ENCODE measurements around the gene CRAT. TPM values are rescaled to one million over a fixed set of nuclear protein-coding genes. Genes with fewer than 3 reads are reported as not detected.
A peak's percentile ranks its signal among the peaks of the same experiment; 100 is the strongest.
"Not testable (repeated sequence)": the region's sequence is repeated elsewhere in the genome, so short reads cannot be mapped to it uniquely, and the experiment has no call there.

Gene CRAT
- total RNA-seq, 4 donors from 2014 or later = 73.9 to 117 (median 92.2) TPM

GRCh38 chr9:129135476-129135875 is 24.9 kb upstream of the CRAT start:
- no peak overlapping the region for H3K4me3 ChIP-seq
- peaks cover 6 to 66% (median 59%) of the 10 kb centered on the region in 4 donors for H3K36me3 ChIP-seq
- intact Hi-C loops (cut with DNase I) = no loop called here
- WGBS = 90% methylated on average over 5 of the region's 6 CpGs
- TF ChIP-seq POLR2A (IDR thresholded peaks at IDR 0.05; ENCODE audit: low read depth) = no peak
- TF ChIP-seq EP300 (IDR thresholded peaks at IDR 0.05) = no peak
- TF ChIP-seq CTCF (IDR thresholded peaks at IDR 0.05) = no peak
- no peak for TF ChIP-seq POLR2AphosphoS5 (IDR thresholded peaks at IDR 0.05)
- no peak for DNase-seq (ENCODE audit: extremely low spot score)
- no peaks in the 10 kb centered on the region for H3K9me3 ChIP-seq
- no peaks in the 10 kb centered on the region for H3K27me3 ChIP-seq
- peaks cover 28 to 44% (median 42%) of the 10 kb centered on the region in 4 donors for H3K4me1 ChIP-seq
- no peak overlapping the region for H3K27ac ChIP-seq (replicated peaks in 1 of 4)

GRCh38 chr9:129133082-129133481 is 22.5 kb upstream of the CRAT start:
- TF ChIP-seq CTCF (IDR thresholded peaks at IDR 0.05) = no peak
- TF ChIP-seq POLR2AphosphoS5 (IDR thresholded peaks at IDR 0.05) = no peak
- no peak for TF ChIP-seq EP300 (IDR thresholded peaks at IDR 0.05)
- TF ChIP-seq POLR2A (IDR thresholded peaks at IDR 0.05; ENCODE audit: low read depth) = no peak
- intact Hi-C loops (cut with DNase I) = loop anchor here (5.0 kb wide), 1 partner anchor 654 kb away; no protein-coding TSS in a partner anchor
- H3K36me3 ChIP-seq = peaks cover 6 to 88% (median 77%) of the 10 kb centered on the region in 4 donors

GRCh38 chr9:129131300-129132145 is 20.9 kb upstream of the CRAT start:
- WGBS = 41% methylated on average over 13 of the region's 13 CpGs
- DNase-seq (ENCODE audit: extremely low spot score) = no peak
- Histone ChIP-seq H3K36me3 (peaks cover 10 to 86% (median 77%) of the 10 kb centered on the region in 4 donors), H3K27ac (replicated peaks in 1 of 4) (peak overlapping the region in 3 of 4 donors; percentile 2 to 31 (median 11)), H3K4me3 (no peak overlapping the region), H3K9me3 (no peaks in the 10 kb centered on the region), H3K4me1 (peaks cover 8 to 19% (median 12%) of the 10 kb centered on the region in 4 donors), H3K27me3 (no peaks in the 10 kb centered on the region)
- no peak for TF ChIP-seq EP300 (IDR thresholded peaks at IDR 0.05)
- no peak for TF ChIP-seq POLR2A (IDR thresholded peaks at IDR 0.05; ENCODE audit: low read depth)
- peak in 1 of 2 donors; percentile 66 for TF ChIP-seq POLR2AphosphoS5 (IDR thresholded peaks at IDR 0.05)
- peak; percentile 98 to 100 (median 99) for TF ChIP-seq CTCF (IDR thresholded peaks at IDR 0.05)
- intact Hi-C loops (cut with DNase I) = loop anchor here (5.0 kb wide), 1 partner anchor 656 kb away; no protein-coding TSS in a partner anchor

More at GRCh38 chr9:129133082-129133481, 22.5 kb upstream of the CRAT start:
- no peak for DNase-seq (ENCODE audit: extremely low spot score)
- WGBS = 84% methylated on average over 4 of the region's 4 CpGs
- no peak overlapping the region for H3K4me3 ChIP-seq
- no peak overlapping the region for H3K27ac ChIP-seq (replicated peaks in 1 of 4)
- no peaks in the 10 kb centered on the region for H3K9me3 ChIP-seq
- peaks cover 10 to 22% (median 20%) of the 10 kb centered on the region in 4 donors for H3K4me1 ChIP-seq
- H3K27me3 ChIP-seq = no peaks in the 10 kb centered on the region

GRCh38 chr9:129130791-129131190 is 20.2 kb upstream of the CRAT start:
- Histone ChIP-seq H3K9me3 (no peaks in the 10 kb centered on the region), H3K36me3 (peaks cover 11 to 85% (median 75%) of the 10 kb centered on the region in 4 donors)
- TF ChIP-seq EP300 (IDR thresholded peaks at IDR 0.05) = no peak
- no peak for TF ChIP-seq POLR2A (IDR thresholded peaks at IDR 0.05; ENCODE audit: low read depth)
- TF ChIP-seq POLR2AphosphoS5 (IDR thresholded peaks at IDR 0.05) = no peak
- TF ChIP-seq CTCF (IDR thresholded peaks at IDR 0.05) = no peak

GRCh38 chr9:129130271-129130670 is 19.7 kb upstream of the CRAT start:
- DNase-seq (ENCODE audit: extremely low spot score); H3K9me3 ChIP-seq; H3K4me3 ChIP-seq; H3K27me3 ChIP-seq; H3K27ac ChIP-seq (replicated peaks in 1 of 4): not testable (repeated sequence)
- intact Hi-C loops (cut with DNase I) = loop anchor here (5.0 kb wide), 1 partner anchor 657 kb away; no protein-coding TSS in a partner anchor
- WGBS = 83% methylated on average over 7 of the region's 7 CpGs
- Histone ChIP-seq H3K4me1 (peaks cover 8 to 19% (median 12%) of the 10 kb centered on the region in 4 donors), H3K36me3 (peaks cover 8 to 85% (median 74%) of the 10 kb centered on the region in 4 donors)

More at GRCh38 chr9:129130791-129131190, 20.2 kb upstream of the CRAT start:
- no peak overlapping the region for H3K27ac ChIP-seq (replicated peaks in 1 of 4)
- intact Hi-C loops (cut with DNase I) = loop anchor here (5.0 kb wide), 1 partner anchor 657 kb away; no protein-coding TSS in a partner anchor
- H3K27me3 ChIP-seq = no peaks in the 10 kb centered on the region
- WGBS = 82% methylated on average over 3 of the region's 3 CpGs
- no peak overlapping the region for H3K4me3 ChIP-seq
- DNase-seq (ENCODE audit: extremely low spot score) = no peak
- H3K4me1 ChIP-seq = peaks cover 8 to 19% (median 12%) of the 10 kb centered on the region in 4 donors

Measured in esophagus muscularis mucosa (tissue), 4 donors.